GM19395 (cell line): ENCODE results near the gene FASN.
"Not testable (repeated sequence)": the region's sequence is repeated elsewhere in the genome, so short reads cannot be mapped to it uniquely, and the experiment has no call there.

ENCODE experiments used
- ATAC-seq: cut with Tn5 transposase; IDR thresholded peaks from one replicate; pipeline ENCODE4 v1.9.1; 2021; ENCODE audit warnings: mild to moderate bottlenecking, moderate library complexity; ENCODE audit not compliant: unreplicated experiment

The FASN gene

GRCh38 chr17:82098169-82098938 is at the start of gene FASN:
Gene FASN (minus strand): TSS chr17:82098236. CDS start chr17:82096445, 1,791 bp downstream.
- peak; percentile 69 for ATAC-seq

GRCh38 chr17:82146663-82147654 is 48.9 kb upstream of the FASN start:
- ATAC-seq: no peak

- ATAC-seq: no peak
Observed at GRCh38 chr17:82145550-82146155, 47.6 kb upstream of the FASN start.

GRCh38 chr17:82143333-82143732 is 45.3 kb upstream of the FASN start:
- ATAC-seq: no peak

- not testable (repeated sequence) for ATAC-seq
Observed at GRCh38 chr17:82139961-82140360, 41.9 kb upstream of the FASN start.

- ATAC-seq: no peak
Observed at GRCh38 chr17:82138511-82138992, 40.5 kb upstream of the FASN start.

GRCh38 chr17:82134101-82134500 is 36.1 kb upstream of the FASN start:
- no peak for ATAC-seq

GRCh38 chr17:82133166-82133953 is 35.3 kb upstream of the FASN start:
- not testable (repeated sequence) for ATAC-seq

- no peak for ATAC-seq
Observed at GRCh38 chr17:82129095-82129494, 31.1 kb upstream of the FASN start.

GRCh38 chr17:82128287-82128686 is 30.3 kb upstream of the FASN start:
- no peak for ATAC-seq

- no peak for ATAC-seq
Observed at GRCh38 chr17:82127704-82128103, 29.7 kb upstream of the FASN start.

GRCh38 chr17:82127315-82127595 is 29.2 kb upstream of the FASN start:
- ATAC-seq: no peak

GRCh38 chr17:82126556-82127314 is 28.7 kb upstream of the FASN start:
- no peak for ATAC-seq

GRCh38 chr17:82124101-82124500 is 26.1 kb upstream of the FASN start:
- ATAC-seq: no peak

- no peak for ATAC-seq
Observed at GRCh38 chr17:82121660-82122629, 23.9 kb upstream of the FASN start.

GRCh38 chr17:82121246-82121645 is 23.2 kb upstream of the FASN start:
- ATAC-seq: no peak

GRCh38 chr17:82120148-82120547 is 22.1 kb upstream of the FASN start:
- ATAC-seq: no peak

- no peak for ATAC-seq
Observed at GRCh38 chr17:82118815-82119380, 20.9 kb upstream of the FASN start.
